Uterus (tissue), 4 donors: Measurements from ENCODE around the gene JPH3. TPM values are rescaled to one million over a fixed set of nuclear protein-coding genes. Genes with fewer than 3 reads are reported as not detected.

Experiments
- DNase-seq, 2 donors: peaks; one replicate each; pipeline ENCODE4 v3.0.0-alpha.2; 2019 to 2020
- H3K27ac ChIP-seq, 2 donors: fragments of 200-600 bp; sonication (generic); 1 replicate in 1 of 2; 2 replicates in 1 of 2; pipeline ENCODE4 v1.5.1; 2016 to 2018
- H3K27me3 ChIP-seq, 2 donors: fragments of 200-600 bp; sonication (generic); one replicate each; pipeline ENCODE4 v1.5.1; 2018 to 2019; ENCODE audit warnings: control low read depth in 1 of 2
- H3K36me3 ChIP-seq, 2 donors: fragments of 200-600 bp; sonication (generic); one replicate each; pipeline ENCODE4 v1.5.1; 2019; ENCODE audit warnings: control low read depth in 1 of 2
- H3K4me1 ChIP-seq, 2 donors: fragments of 200-600 bp; sonication (generic); one replicate each; pipeline ENCODE4 v1.5.1; 2018 to 2019; ENCODE audit warnings: control low read depth in 1 of 2
- H3K4me3 ChIP-seq, 2 donors: fragments of 200-600 bp; sonication (generic); 1 replicate in 1 of 2; 2 replicates in 1 of 2; pipeline ENCODE4 v1.5.1; 2018 to 2019; ENCODE audit warnings: mild to moderate bottlenecking in 1 of 2
- H3K9me3 ChIP-seq, 2 donors: fragments of 200-600 bp; sonication (generic); one replicate each; pipeline ENCODE4 v1.5.1; 2019; ENCODE audit warnings: control low read depth in 1 of 2
- POLR2A ChIP-seq, 2 donors: fragments of 450-650 bp; IDR thresholded peaks; one replicate each; pipeline ENCODE4 v1.6.1; 2016; ENCODE audit warnings: antibody characterized with exemption in 2 of 2, mild to moderate bottlenecking in 1 of 2, moderate library complexity in 1 of 2
- intact Hi-C: fragments of 100-400 bp; cut with DNase I; formaldehyde crosslinking; loops from one replicate; pipeline ENCODE4 v1.15.1; 2023; ENCODE audit warnings: low total_unique reads
- total RNA-seq, 4 donors: library from RNA; depleted of rRNA in 3 of 4; stranded (reverse); fragments of >200 nt in 3 of 4; gene quantifications; one replicate each; pipeline versions ENCODE4 v1.1.0 to v1.2.4, GENCODE V29; 2014 to 2023
- TF ChIP-seq, protein P1 (sequence below), 4 experiments: fragments of 200-600 bp in 2 of 4; fragments of 450-650 bp in 2 of 4; sonication (generic) in 2 of 4; IDR thresholded peaks; one replicate each; pipeline ENCODE4 v1.5.1; 2016 to 2019; ENCODE audit warnings: antibody characterized with exemption in 4 of 4, mild to moderate bottlenecking in 2 of 4, moderate library complexity in 1 of 4
- donor health status: DM: yes; HTN: yes; CAD: no.

The JPH3 gene
- total RNA-seq, 4 donors from 2014 or later = 0.27 to 1.1 TPM; not detected in 2

- H3K4me3 ChIP-seq = no peak overlapping the region
- H3K27me3 ChIP-seq = no peaks in the 10 kb centered on the region
- H3K27ac ChIP-seq = no peak overlapping the region
- no peaks in the 10 kb centered on the region for H3K36me3 ChIP-seq
- no peak for TF ChIP-seq POLR2A (IDR thresholded peaks at IDR 0.05)
- TF ChIP-seq, protein P1, sequence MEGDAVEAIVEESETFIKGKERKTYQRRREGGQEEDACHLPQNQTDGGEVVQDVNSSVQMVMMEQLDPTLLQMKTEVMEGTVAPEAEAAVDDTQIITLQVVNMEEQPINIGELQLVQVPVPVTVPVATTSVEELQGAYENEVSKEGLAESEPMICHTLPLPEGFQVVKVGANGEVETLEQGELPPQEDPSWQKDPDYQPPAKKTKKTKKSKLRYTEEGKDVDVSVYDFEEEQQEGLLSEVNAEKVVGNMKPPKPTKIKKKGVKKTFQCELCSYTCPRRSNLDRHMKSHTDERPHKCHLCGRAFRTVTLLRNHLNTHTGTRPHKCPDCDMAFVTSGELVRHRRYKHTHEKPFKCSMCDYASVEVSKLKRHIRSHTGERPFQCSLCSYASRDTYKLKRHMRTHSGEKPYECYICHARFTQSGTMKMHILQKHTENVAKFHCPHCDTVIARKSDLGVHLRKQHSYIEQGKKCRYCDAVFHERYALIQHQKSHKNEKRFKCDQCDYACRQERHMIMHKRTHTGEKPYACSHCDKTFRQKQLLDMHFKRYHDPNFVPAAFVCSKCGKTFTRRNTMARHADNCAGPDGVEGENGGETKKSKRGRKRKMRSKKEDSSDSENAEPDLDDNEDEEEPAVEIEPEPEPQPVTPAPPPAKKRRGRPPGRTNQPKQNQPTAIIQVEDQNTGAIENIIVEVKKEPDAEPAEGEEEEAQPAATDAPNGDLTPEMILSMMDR (IDR thresholded peaks at IDR 0.05) = no peak
- no peaks in the 10 kb centered on the region for H3K4me1 ChIP-seq
- no peaks in the 10 kb centered on the region for H3K9me3 ChIP-seq
- intact Hi-C loops = no loop called here
- DNase-seq = no peak
Observed at GRCh38 chr16:87625241-87625797, 23.0 kb downstream of the JPH3 start.

DNA sequence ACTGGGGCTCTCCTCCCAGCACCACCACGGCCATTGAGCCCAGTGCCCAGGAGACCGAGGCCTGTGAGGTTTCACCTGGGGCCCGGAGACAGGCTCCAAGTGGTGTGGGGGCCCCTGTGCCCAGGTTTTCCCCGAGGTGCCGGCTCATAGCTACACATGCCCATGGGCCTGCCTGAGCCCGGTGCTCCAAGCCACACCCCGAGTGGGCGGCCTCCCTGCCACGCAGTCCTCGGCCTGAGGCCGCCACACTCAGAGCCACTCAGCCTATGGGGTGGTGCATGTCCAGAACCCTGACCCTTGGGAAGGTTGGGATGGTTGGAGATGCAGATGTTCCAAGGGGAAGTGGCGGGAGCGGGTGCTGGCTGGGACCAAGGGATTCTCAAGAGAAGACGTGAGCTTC, 24.1 kb downstream of the JPH3 start:
- H3K4me3 ChIP-seq = no peak overlapping the region
- no peak overlapping the region for H3K27ac ChIP-seq
- no peaks in the 10 kb centered on the region for H3K27me3 ChIP-seq
- no peaks in the 10 kb centered on the region for H3K9me3 ChIP-seq
- DNase-seq = no peak
- no peak for TF ChIP-seq POLR2A (IDR thresholded peaks at IDR 0.05)
- TF ChIP-seq, protein P1 (IDR thresholded peaks at IDR 0.05) = no peak
- no peaks in the 10 kb centered on the region for H3K36me3 ChIP-seq
- intact Hi-C loops = no loop called here
- H3K4me1 ChIP-seq = no peaks in the 10 kb centered on the region

GRCh38 chr16:87626905-87627304, 24.6 kb downstream of the JPH3 start:
- no peaks in the 10 kb centered on the region for H3K9me3 ChIP-seq
- intact Hi-C loops = no loop called here
- no peak overlapping the region for H3K4me3 ChIP-seq
- TF ChIP-seq POLR2A (IDR thresholded peaks at IDR 0.05) = no peak
- TF ChIP-seq, protein P1 (IDR thresholded peaks at IDR 0.05) = no peak
- H3K27ac ChIP-seq = no peak overlapping the region
- H3K36me3 ChIP-seq = no peaks in the 10 kb centered on the region
- DNase-seq = no peak
- no peaks in the 10 kb centered on the region for H3K27me3 ChIP-seq
- no peaks in the 10 kb centered on the region for H3K4me1 ChIP-seq

GRCh38 chr16:87627542-87628245, 25.4 kb downstream of the JPH3 start:
- H3K27me3 ChIP-seq = no peaks in the 10 kb centered on the region
- no peaks in the 10 kb centered on the region for H3K9me3 ChIP-seq
- no peaks in the 10 kb centered on the region for H3K4me1 ChIP-seq
- no peaks in the 10 kb centered on the region for H3K36me3 ChIP-seq
- intact Hi-C loops = no loop called here
- H3K27ac ChIP-seq = no peak overlapping the region
- no peak for TF ChIP-seq POLR2A (IDR thresholded peaks at IDR 0.05)
- TF ChIP-seq, protein P1 (IDR thresholded peaks at IDR 0.05) = no peak
- no peak for DNase-seq
- H3K4me3 ChIP-seq = no peak overlapping the region

DNA sequence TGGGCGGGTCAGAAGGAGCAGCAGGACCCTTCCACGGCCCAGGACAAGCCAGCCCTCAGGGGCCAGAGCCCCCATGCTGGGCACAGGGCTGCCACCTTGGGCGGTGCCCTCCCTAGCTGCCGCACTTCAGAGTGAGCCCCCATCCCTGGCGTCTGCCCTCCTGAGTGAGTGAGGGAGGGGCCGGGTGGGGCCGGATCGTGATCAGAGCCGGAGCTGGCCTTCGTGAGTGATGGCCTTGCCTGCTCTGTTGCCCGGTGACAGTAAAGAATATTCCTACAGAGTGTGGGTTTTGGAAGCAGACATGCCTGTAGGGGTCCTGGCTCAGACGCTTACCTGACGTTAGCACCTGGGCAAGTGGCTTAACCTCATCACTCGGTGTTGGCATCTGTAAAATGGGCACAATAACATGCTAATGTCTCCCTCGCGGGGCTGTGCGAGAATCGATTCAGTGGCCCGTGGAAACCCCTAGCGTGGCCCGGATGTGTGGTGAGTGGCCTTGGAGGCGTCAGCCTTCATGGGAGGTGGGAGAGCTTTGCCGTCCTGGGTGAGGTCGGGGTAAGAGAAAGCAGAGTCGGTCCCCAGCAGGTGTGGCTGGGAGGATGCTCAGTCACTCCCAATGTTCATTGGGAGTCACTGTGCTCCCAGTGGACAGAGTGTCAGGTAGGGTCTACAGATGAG, 26.1 kb downstream of the JPH3 start:
- H3K4me1 ChIP-seq = no peaks in the 10 kb centered on the region
- no peak overlapping the region for H3K27ac ChIP-seq
- DNase-seq = no peak
- H3K4me3 ChIP-seq = no peak overlapping the region
- H3K36me3 ChIP-seq = no peaks in the 10 kb centered on the region
- TF ChIP-seq, protein P1 (IDR thresholded peaks at IDR 0.05) = no peak
- no peak for TF ChIP-seq POLR2A (IDR thresholded peaks at IDR 0.05)
- H3K27me3 ChIP-seq = no peaks in the 10 kb centered on the region
- H3K9me3 ChIP-seq = no peaks in the 10 kb centered on the region
- intact Hi-C loops = no loop called here
